Suppressor macrophage (primary cell): ENCODE measurements around the gene LSM14B.
A peak's percentile ranks its signal among the peaks of the same experiment; 100 is the strongest.

ENCODE experiments used
- DNase-seq, 4 experiments: peaks; one replicate each; pipeline ENCODE4 v3.0.0-alpha.2; 2020 to 2022

LSM14B gene

GRCh38 chr20:62133051-62133845, 11.0 kb downstream of the LSM14B start:
- peak; percentile 86 to 92 (median 92) for DNase-seq

GRCh38 chr20:62133864-62134263, 11.6 kb downstream of the LSM14B start:
- DNase-seq: peak in 1 of 4 experiments; percentile 25

- DNase-seq: peak in 3 of 4 experiments; percentile 34 to 62 (median 57)
These were observed 12.5 kb downstream of the LSM14B start for GRCh38 chr20:62134735-62135231.

- no peak for DNase-seq
These were observed 13.4 kb downstream of the LSM14B start for GRCh38 chr20:62135573-62136266.

- peak; percentile 77 to 89 (median 80) for DNase-seq
These were observed 14.2 kb downstream of the LSM14B start for GRCh38 chr20:62136283-62137091.

GRCh38 chr20:62137092-62137384, 14.8 kb downstream of the LSM14B start:
- no peak for DNase-seq

GRCh38 chr20:62137478-62138203, 15.4 kb downstream of the LSM14B start:
- DNase-seq: no peak

- no peak for DNase-seq
These were observed 15.9 kb downstream of the LSM14B start for GRCh38 chr20:62138204-62138543.

GRCh38 chr20:62138912-62139311, 16.6 kb downstream of the LSM14B start:
- no peak for DNase-seq

GRCh38 chr20:62139636-62140035, 17.4 kb downstream of the LSM14B start:
- no peak for DNase-seq

GRCh38 chr20:62141043-62141396, 18.7 kb downstream of the LSM14B start:
- no peak for DNase-seq

- peak; percentile 73 to 90 (median 81) for DNase-seq
These were observed 19.3 kb downstream of the LSM14B start for GRCh38 chr20:62141397-62142251.

- DNase-seq: peak in 3 of 4 experiments; percentile 15 to 62 (median 54)
These were observed 20.2 kb downstream of the LSM14B start for GRCh38 chr20:62142252-62143080.

- DNase-seq: peak; percentile 95 to 99 (median 98)
These were observed 21.0 kb downstream of the LSM14B start, which contains the start of the genes PSMA7 and SS18L1 for GRCh38 chr20:62143081-62143956. Gene PSMA7, minus strand, starts transcription at chr20:62143394. Its CDS starts 91 bp downstream, at chr20:62143303. Gene SS18L1, plus strand, starts transcription at chr20:62143769. Its CDS starts 52 bp downstream, at chr20:62143821.

- peak; percentile 74 to 90 (median 84) for DNase-seq
These were observed 21.9 kb downstream of the LSM14B start for GRCh38 chr20:62143957-62144825.

- no peak for DNase-seq
These were observed 23.4 kb downstream of the LSM14B start for GRCh38 chr20:62145688-62146018.

GRCh38 chr20:62146019-62146755, 23.9 kb downstream of the LSM14B start:
- DNase-seq: no peak

- DNase-seq: no peak
These were observed 24.9 kb downstream of the LSM14B start for GRCh38 chr20:62147125-62147524.
